Measurements from ENCODE around the gene POLR1G. TPM values are rescaled to one million over a fixed set of nuclear protein-coding genes. Genes with fewer than 3 reads are reported as not detected.

The POLR1G gene
- total and polyA plus RNA-seq, 9 of the 15 experiments (the other 6 are each of a cell fraction or from before 2014, with no cell fraction given), result 3.0 to 50.1 (median 27.4) TPM

GRCh38 chr19:45403272-45403671 lies 3.2 kb upstream of the POLR1G start:
- Histone ChIP-seq H3K4me1 (replicated peaks in 1 of 2; ENCODE audit: control insufficient read depth in 2 of 2, insufficient read depth in 2 of 2, low read length in 2 of 2) (peaks cover 22 to 63% of the 10 kb centered on the region in 2 experiments; a peak in 4 of 5 replicates), H3K79me2 (ENCODE audit: control insufficient read depth, insufficient read depth, low read length) (peaks cover 38% of the 10 kb centered on the region), H3K27me3 (ENCODE audit: control insufficient read depth in 2 of 2, insufficient read depth in 2 of 2, low read length in 2 of 2) (no peaks in the 10 kb centered on the region), H2AFZ (ENCODE audit: low read depth, low read length) (no peak overlapping the region), H3K4me3 (no peak overlapping the region), H3K9me3 (replicated peaks; ENCODE audit: control insufficient read depth, insufficient read depth, low read depth, low read length) (no peaks in the 10 kb centered on the region), H3K36me3 (ENCODE audit: control insufficient read depth, insufficient read depth, low read length) (peaks cover 4% of the 10 kb centered on the region; the same call in 1 of the 3 replicates), H3K9me1 (ENCODE audit: control insufficient read depth, insufficient read depth, low read length) (no peaks in the 10 kb centered on the region), H3K9ac (ENCODE audit: insufficient read depth in 1 of 2, low read depth in 2 of 2, low read length in 2 of 2) (peak overlapping the region; percentile 96 to 97; a peak in 3 of 4 replicates), H4K20me1 (replicated peaks; ENCODE audit: control insufficient read depth, insufficient read depth, low read length) (no peaks in the 10 kb centered on the region), H3K27ac (ENCODE audit: extremely low read depth, low read depth, low read length) (peak overlapping the region; percentile 30; the same call in 1 of the 3 replicates), H3K4me2 (ENCODE audit: insufficient read depth, low read length) (peak overlapping the region; percentile 91)
- BruUV-seq (replicated peaks), result no TSS peak
- TF ChIP-seq ZNF740 (CRISPR knock-in tag; IDR thresholded peaks at IDR 0.05), result 0 out of 2 replicates have a peak, but pooled peaks have one; percentile 26
- TF ChIP-seq ZNF740 (tag; IDR thresholded peaks at IDR 0.05), result no peak
- no peak for TF ChIP-seq BCLAF1 (IDR thresholded peaks at IDR 0.05; ENCODE audit: borderline replicate concordance in 1 of 2, control insufficient read depth in 1 of 2, low read depth in 2 of 2, low read length in 1 of 2)
- no peak for TF ChIP-seq EHMT2 (IDR thresholded peaks at IDR 0.05)
- 68% methylated on average over 4 of the region's 4 CpGs for WGBS (ENCODE audit: insufficient coverage, low coverage, missing lambda C conversion rate)
- intact Hi-C loops (cut with micrococcal nuclease), result no loop called here
- ChIA-PET POLR2A (interaction anchor here (1.5 to 3.6 kb wide), 3 partner anchors 9 to 76 kb away, joined by 3 to 14 read pairs (median 13); partner anchors contain the start of gene FOSB), CTCF (ENCODE audit: low intra/inter-chr PET ratio) (interaction anchor here (4.0 kb wide), 1 partner anchor 75 kb away, joined by 16 read pairs; no protein-coding TSS in a partner anchor)
- in situ Hi-C loops (cut with MboI), result no loop called here
- no peak for ATAC-seq
- no peak for DNase-seq (ENCODE audit: extremely low read depth in 1 of 4, low spot score in 3 of 4)
- FAIRE-seq, result no peak

Data from K562 (cell line).